G401.6 (cell line): Measurements from ENCODE around the gene SIN3A.

Source experiments
- FAIRE-seq: peaks from 2 replicates; lab custom pipeline; 2012; peaks lifted over from hg19 to GRCh38; lab: Jason Lieb, UNC

SIN3A gene

GRCh38 chr15:75371901-75372688, 79.4 kb downstream of the SIN3A start:
- FAIRE-seq: no peak

DNA sequence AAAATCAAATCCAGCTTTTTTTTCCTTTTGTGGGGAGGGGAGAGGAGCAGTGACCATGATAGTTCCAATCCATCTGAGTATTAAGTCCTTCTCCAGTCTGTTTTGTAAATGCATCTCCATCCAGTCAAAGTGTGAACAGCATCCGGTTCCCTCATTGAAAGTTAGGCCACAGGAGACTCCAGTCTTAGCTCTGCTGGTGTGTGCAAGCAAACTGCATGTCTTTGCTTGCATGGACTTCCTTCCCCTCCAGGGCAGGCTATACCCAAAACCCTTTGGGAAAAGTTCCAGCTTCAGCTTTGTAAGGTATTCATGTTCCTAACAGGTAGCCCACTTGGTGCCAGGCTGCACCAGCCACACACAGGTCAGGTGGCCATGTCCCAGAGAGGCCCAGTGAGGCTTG, 80.0 kb downstream of the SIN3A start:
- FAIRE-seq: no peak

GRCh38 chr15:75369897-75370581, 81.5 kb downstream of the SIN3A start:
- no peak for FAIRE-seq

- FAIRE-seq: no peak
Observed at GRCh38 chr15:75368689-75369239, 82.7 kb downstream of the SIN3A start.

DNA sequence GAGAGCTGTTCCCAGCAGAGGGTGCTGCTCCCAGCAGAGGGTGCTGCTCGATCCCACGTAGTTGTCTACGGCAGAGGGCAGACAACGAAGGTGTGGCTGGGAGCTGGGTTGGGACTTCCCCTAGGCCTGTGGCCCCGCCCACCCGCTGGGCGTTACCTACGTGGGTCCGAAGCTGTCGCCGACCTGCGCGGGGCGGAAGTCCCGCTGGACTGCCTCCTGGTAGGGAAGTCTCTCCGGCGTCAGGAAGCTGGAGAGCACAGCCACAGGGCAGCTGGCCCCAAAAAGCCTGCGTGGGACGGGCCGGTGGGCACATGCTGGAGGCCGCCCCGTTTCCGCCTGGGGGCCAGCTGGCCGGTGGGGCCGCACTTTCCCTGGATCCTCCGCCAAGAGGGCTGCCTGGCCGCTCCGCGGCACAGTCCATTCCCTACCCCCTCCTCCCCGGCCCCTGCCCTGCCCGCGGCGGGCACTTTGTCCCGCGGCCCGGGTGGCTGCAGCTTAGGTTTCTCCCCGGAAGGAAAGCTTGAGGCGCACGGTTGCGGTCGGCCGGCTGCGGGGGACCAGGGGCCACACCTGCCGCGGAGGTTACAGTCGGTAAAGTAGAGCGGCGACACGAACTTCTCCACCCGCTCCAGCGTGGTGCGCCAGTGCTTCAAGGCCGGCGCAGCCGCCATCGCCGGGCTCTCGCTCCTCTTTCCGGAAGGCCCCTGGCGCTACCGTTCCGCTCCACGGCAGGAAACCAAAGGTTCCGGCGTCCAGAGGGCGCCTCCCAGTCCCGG, 83.4 kb downstream of the SIN3A start, which contains the start of gene MAN2C1:
TSS of gene MAN2C1 (minus strand) at position 695 of the 776 bp plus-strand sequence. CDS start at position 671, 24 bp downstream.
- FAIRE-seq: peak; percentile 94

DNA sequence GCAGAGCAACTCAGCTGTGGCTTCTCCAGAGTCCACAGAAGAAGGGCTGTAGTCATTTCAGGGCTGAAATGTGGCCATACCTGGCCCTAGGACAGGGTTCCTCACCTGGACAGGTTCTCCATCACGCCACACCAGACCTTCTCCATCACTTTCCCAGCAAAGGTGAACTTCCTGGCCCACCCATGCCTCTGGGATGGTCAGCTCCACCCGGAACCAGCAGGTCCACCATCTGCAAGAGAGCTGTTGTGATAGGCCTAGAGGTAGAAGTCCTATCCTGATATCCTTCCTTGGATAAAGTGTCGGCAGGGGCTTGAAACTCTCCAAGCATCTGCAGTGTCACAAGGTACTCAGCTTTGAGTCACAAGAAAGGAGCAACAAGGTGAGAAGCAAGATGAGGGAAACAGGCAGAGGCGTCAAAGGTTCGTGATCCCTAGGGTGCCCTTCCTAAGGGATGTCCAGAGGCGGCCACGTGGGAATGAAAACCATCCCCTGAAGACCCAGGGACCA, 84.0 kb downstream of the SIN3A start:
- FAIRE-seq: no peak

DNA sequence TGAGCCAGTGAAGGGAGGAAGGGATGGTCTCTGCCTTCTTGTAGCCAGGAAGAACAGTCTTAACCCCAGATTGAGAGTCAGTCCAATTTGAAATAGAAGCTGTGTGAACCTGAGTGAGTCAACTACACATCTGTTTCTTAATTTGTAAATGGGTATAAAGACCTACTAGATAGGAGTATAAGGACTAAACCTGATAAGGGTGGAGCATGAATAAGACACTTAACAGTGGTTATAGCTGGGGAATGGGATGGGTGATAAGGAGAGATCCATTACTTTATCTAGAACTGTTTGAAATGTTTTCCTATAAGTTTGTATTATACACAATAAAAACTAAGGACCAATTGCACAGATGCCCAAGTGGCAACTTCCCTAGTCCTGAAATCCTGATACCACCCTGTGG, 84.5 kb downstream of the SIN3A start:
- no peak for FAIRE-seq

- FAIRE-seq: no peak
Observed at GRCh38 chr15:75366163-75366562, 85.3 kb downstream of the SIN3A start.

GRCh38 chr15:75364881-75365280, 86.6 kb downstream of the SIN3A start:
- FAIRE-seq: no peak

DNA sequence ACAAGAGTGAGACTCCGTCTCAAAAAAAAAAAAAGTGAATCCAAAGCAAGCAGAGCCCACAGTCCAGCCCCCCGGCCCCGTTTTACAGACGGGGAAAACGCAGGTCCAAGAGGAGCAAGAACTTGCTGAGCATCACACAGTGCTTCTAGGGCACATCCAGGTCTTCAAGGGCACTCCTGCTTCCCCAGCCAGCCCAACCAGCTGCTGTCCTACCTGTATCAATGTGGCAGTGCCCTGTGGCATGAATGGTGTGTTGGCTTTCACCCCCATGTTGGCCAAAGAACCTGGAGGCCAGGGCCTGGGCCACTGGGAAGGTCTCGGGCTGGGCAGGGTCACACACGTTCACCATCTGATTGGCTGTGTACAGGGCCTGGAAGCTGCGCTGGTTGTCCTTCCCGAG, 87.7 kb downstream of the SIN3A start:
- FAIRE-seq: no peak

GRCh38 chr15:75362642-75363249, 88.7 kb downstream of the SIN3A start:
- FAIRE-seq: no peak

- no peak for FAIRE-seq
Observed at GRCh38 chr15:75361989-75362641, 89.4 kb downstream of the SIN3A start.

DNA sequence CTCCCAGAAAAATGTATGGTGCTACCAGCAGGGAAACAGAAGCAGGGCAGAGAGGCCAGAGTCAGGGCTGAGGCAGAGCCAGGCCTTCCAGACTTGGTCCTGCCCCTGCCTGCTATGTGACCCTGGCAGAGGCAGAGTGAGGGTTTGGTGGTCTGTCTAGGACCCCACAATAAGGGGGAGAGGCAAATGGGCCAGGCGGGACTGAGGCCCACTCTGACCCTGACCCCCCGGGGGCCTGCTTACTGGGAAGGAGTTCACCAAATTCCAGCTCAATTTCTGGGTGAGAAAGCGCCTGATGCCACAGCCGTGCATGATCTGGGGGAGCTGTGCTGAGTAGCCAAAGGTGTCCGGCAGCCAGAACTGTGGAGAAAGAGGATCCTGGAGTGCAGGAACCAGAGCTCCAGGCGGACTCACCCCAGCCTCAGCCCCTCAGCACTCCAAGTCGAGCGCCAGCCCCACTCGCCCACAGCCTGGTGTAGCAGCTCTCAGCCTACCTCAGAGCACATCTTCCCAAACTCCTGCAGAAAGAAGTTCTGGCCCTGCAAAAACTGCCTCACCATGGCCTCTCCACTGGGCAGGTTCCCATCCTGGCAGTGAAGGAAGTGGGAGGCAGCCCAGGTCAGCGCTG, 90.0 kb downstream of the SIN3A start:
- FAIRE-seq: no peak

GRCh38 chr15:75360856-75361255, 90.6 kb downstream of the SIN3A start:
- no peak for FAIRE-seq

DNA sequence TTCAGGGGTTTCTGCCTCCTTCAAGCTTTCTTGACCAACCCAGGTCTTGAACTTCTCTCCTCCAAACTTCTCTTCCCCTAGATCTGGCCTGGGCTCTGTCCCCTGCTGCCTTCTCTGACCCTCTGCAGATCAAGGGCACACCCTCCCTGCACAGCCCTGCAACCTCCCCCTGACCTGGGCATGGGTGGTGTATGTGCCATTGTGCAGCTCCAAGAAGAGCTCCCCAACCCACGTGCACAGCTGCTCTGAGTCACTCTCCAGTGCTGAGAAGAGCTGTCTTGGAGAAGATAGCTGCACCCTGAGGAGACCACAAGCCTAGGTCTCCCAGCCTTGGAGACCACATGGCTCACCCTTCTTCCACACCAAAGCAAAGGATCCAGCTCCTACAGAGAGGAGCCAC, 91.1 kb downstream of the SIN3A start:
- no peak for FAIRE-seq

DNA sequence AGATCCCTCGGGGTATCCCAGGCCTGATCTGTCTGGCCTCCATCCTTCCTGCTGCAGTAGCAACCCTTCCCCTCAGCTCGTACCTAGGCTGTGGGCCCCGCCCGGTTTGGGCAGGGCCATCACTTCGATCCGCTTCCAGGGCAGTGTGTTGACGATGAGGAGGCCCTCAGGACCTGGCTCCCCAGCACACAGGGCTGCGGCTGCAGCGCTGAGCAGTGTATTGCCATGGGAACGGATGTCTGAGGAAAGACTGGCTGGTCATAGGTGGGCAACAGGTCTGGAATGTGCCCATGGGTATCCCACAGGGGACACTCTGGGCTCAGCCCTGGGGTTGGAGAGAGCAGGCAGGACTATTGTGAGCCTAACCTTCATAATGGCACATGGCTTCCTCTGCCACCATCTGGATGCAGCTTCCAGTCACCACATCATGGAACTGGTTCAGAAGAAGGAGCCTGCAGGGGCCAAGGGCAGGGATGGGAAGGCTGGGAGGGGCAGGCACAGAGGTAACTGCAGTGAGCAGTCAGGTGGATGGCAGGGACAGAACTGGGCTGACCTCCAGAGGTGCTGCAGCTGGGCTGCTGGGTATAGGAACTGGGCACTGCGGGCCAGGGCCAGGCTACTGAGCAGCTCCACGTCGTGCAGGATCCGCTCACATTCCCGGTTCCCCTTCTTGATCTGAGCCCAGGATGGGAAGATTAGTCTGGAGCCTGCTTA, 91.8 kb downstream of the SIN3A start:
- FAIRE-seq: no peak

GRCh38 chr15:75358771-75359536, 92.5 kb downstream of the SIN3A start:
- FAIRE-seq: no peak

GRCh38 chr15:75357976-75358673, 93.4 kb downstream of the SIN3A start:
- no peak for FAIRE-seq

DNA sequence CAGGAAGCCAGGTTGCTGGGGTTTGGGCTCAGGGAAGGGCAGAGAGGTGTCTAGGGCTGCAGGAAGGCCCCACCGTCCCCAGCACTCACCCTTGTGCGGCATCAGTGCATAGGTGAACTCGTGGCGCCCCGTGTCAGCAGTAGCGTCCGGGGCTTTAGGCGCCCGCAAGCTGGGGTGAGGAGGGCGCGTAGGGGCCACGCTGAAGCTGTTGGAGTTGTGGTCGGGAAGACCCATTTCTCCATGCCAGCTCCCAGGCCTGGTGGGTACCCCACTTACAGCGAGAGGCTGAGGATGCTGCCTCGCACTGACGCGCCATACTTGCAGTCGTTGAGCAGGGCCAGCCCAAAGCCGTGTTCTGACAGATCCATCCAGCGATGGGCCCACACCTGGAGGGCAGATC, 95.0 kb downstream of the SIN3A start:
- no peak for FAIRE-seq
